ENCODE results near the gene KRCC1.

Gene KRCC1

GRCh38 chr2:88087073-88087472, 31.5 kb upstream of the KRCC1 start:
- DNase-seq (ENCODE audit: low read depth) = no peak
- TF ChIP-seq CTCF (IDR thresholded peaks at IDR 0.05; ENCODE audit: low read length, missing control alignments) = no peak
- H3K4me3 ChIP-seq (replicated peaks; ENCODE audit: low read depth, low read length) = no peak overlapping the region

DNA sequence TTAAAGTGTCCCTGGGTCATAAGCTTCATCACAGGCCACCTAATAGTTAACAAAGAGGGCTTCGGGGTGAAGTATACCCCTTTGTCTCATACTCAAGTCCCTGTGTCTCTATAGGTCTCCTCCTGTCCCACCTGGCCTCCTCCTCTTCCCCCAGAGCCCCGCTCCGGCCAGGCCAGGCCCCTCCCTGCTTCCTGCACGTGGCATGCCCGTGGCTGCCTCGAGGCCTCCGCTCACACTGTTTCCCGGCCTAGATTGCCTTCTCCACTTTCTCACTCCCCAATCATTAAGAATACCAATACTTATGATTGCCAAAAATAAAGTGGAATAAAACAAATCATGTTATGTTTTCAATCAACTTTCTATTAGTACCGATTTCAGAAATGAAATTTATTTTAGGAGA, 30.8 kb upstream of the KRCC1 start:
- H3K4me3 ChIP-seq (replicated peaks; ENCODE audit: low read depth, low read length) = no peak overlapping the region
- DNase-seq (ENCODE audit: low read depth) = no peak
- no peak for TF ChIP-seq CTCF (IDR thresholded peaks at IDR 0.05; ENCODE audit: low read length, missing control alignments)

GRCh38 chr2:88085602-88086001, 30.0 kb upstream of the KRCC1 start:
- no peak for TF ChIP-seq CTCF (IDR thresholded peaks at IDR 0.05; ENCODE audit: low read length, missing control alignments)
- H3K4me3 ChIP-seq (replicated peaks; ENCODE audit: low read depth, low read length) = no peak overlapping the region
- DNase-seq (ENCODE audit: low read depth) = no peak

- no peak for TF ChIP-seq CTCF (IDR thresholded peaks at IDR 0.05; ENCODE audit: low read length, missing control alignments)
- no peak for DNase-seq (ENCODE audit: low read depth)
- H3K4me3 ChIP-seq (replicated peaks; ENCODE audit: low read depth, low read length) = no peak overlapping the region
These were observed 29.5 kb upstream of the KRCC1 start for GRCh38 chr2:88085099-88085498.

- DNase-seq (ENCODE audit: low read depth) = no peak
- no peak for TF ChIP-seq CTCF (IDR thresholded peaks at IDR 0.05; ENCODE audit: low read length, missing control alignments)
- no peak overlapping the region for H3K4me3 ChIP-seq (replicated peaks; ENCODE audit: low read depth, low read length)
These were observed 27.2 kb upstream of the KRCC1 start for GRCh38 chr2:88082781-88083180.

- H3K4me3 ChIP-seq (replicated peaks; ENCODE audit: low read depth, low read length) = no peak overlapping the region
- no peak for DNase-seq (ENCODE audit: low read depth)
- TF ChIP-seq CTCF (IDR thresholded peaks at IDR 0.05; ENCODE audit: low read length, missing control alignments) = no peak
These were observed 26.5 kb upstream of the KRCC1 start for GRCh38 chr2:88081924-88082608.

GRCh38 chr2:88080545-88080944, 25.0 kb upstream of the KRCC1 start:
- TF ChIP-seq CTCF (IDR thresholded peaks at IDR 0.05; ENCODE audit: low read length, missing control alignments) = no peak
- no peak for DNase-seq (ENCODE audit: low read depth)
- H3K4me3 ChIP-seq (replicated peaks; ENCODE audit: low read depth, low read length) = no peak overlapping the region

Data from fibroblast of pulmonary artery (primary cell).